Liver (tissue), 3 donors: Measurements from ENCODE around the gene SCGB1D1.

Source experiments
- CTCF ChIP-seq: fragments of 150-350 bp; IDR thresholded peaks from 2 replicates; pipeline ENCODE4 v1.5.1; 2017; ENCODE audit warnings: improper control_type of control experiment, low read depth, low read length; ENCODE audit not compliant: missing input control
- EGR1 ChIP-seq, 2 donors: IDR thresholded peaks; 2 replicates each; pipeline ENCODE4 v1.6.1; 2016 to 2018; ENCODE audit warnings: antibody characterized with exemption in 2 of 2, low read depth in 2 of 2
- FOXA2 ChIP-seq: IDR thresholded peaks from 2 replicates; pipeline ENCODE4 v1.6.1; 2016; ENCODE audit warnings: antibody characterized with exemption
- RAD21 ChIP-seq, 2 donors: IDR thresholded peaks; 2 replicates each; pipeline ENCODE4 v1.6.1; 2016; ENCODE audit warnings: antibody characterized with exemption in 2 of 2, mild to moderate bottlenecking in 2 of 2
- ZBTB33 ChIP-seq: IDR thresholded peaks from 2 replicates; pipeline ENCODE4 v1.6.1; 2016; ENCODE audit warnings: antibody characterized with exemption
- donor health status: healthy.
- donor health status: healthy.

DNA sequence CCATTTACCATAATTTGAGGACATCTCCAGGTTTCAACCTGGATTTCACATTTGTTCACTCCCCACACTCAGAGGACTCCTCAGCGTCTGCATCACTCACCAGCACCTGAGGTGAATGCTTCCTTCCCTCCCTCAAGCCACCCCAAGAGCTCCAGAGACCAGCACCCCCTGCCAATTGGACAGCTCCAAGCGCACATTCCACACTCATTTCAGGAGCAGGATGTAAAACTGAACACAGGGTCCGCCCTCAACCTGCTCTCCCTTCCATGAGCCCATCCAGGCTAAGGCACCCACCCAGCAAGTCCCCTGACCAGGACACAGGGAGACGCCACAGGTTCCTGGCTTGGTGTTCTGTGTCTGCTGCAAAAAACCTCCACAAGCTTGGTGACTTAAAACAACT is 3.9 kb downstream of the SCGB1D1 start:
- TF ChIP-seq CTCF, result no peak
- no peak for TF ChIP-seq RAD21 (IDR thresholded peaks at IDR 0.05)
- no peak for TF ChIP-seq EGR1 (IDR thresholded peaks at IDR 0.05; ENCODE audit: low read depth in 2 of 2)
- no peak for TF ChIP-seq ZBTB33
- no peak for TF ChIP-seq FOXA2
